Panc1 (cell line): ENCODE data around the gene PKM. TPM values are rescaled to one million over a fixed set of nuclear protein-coding genes. Genes with fewer than 3 reads are reported as not detected.

Experiments used
- ATAC-seq: fragments of 200-7000 bp; cut with Tn5 transposase; 2 replicates; pipeline ENCODE4 v1.9.1; 2020; ENCODE audit warnings: mild to moderate bottlenecking, moderate library complexity
- BruUV-seq: library from RNA; stranded (reverse); fragments of 400-500 nt; replicated peaks from 2 replicates; lab custom pipeline; 2021; lab: Mats Ljungman, UMichigan
- CTCF ChIA-PET: fragments of 300-600 bp; sonication (Branson Sonifier 250); formaldehyde crosslinking; loops from one replicate; lab custom pipeline; 2022; ENCODE audit warnings: antibody characterized with exemption; lab: Charles Lee
- POLR2A ChIA-PET: fragments of 300-600 bp; sonication (Branson Sonifier 250); formaldehyde crosslinking; loops from one replicate; lab custom pipeline; 2022; ENCODE audit warnings: antibody characterized with exemption; lab: Charles Lee
- DNase-seq: peaks from one replicate; pipeline ENCODE4 v3.0.0-alpha.2; 2010; ENCODE audit warnings: low read depth, low spot score
- H3K27ac ChIP-seq: 2 replicates; pipeline ENCODE4 v1.5.1; 2011; ENCODE audit warnings: mild to moderate bottlenecking, low read length, inconsistent platforms
- H3K27me3 ChIP-seq: fragments of 200-500 bp; sonication (Bioruptor generic); 2 replicates; pipeline ENCODE4 v1.6.0; 2014; ENCODE audit warnings: low read length, inconsistent platforms; ENCODE audit not compliant: control insufficient read depth, insufficient read depth
- H3K36me3 ChIP-seq: fragments of 200-500 bp; sonication (Bioruptor generic); 2 replicates; pipeline ENCODE4 v1.5.1; 2014; ENCODE audit warnings: inconsistent platforms, mild to moderate bottlenecking, low read length, moderate library complexity; ENCODE audit not compliant: control insufficient read depth, insufficient read depth
- H3K4me1 ChIP-seq: 2 replicates; pipeline ENCODE4 v1.5.1; 2011; ENCODE audit warnings: inconsistent platforms, mild to moderate bottlenecking, low read length, moderate library complexity; ENCODE audit not compliant: control insufficient read depth, insufficient read depth
- H3K4me3 ChIP-seq, 2 experiments: 2 replicates each; pipeline ENCODE4 v1.5.1; 2011 to 2012; ENCODE audit warnings: low read depth in 2 of 2, low read length in 2 of 2, mild to moderate bottlenecking in 2 of 2, inconsistent platforms in 1 of 2, moderate library complexity in 1 of 2
- H3K9me3 ChIP-seq: fragments of 200-500 bp; sonication (Bioruptor generic); 2 replicates; pipeline ENCODE4 v1.5.1; 2014; ENCODE audit warnings: low read depth, mild to moderate bottlenecking, inconsistent platforms, low read length, moderate library complexity; ENCODE audit not compliant: control insufficient read depth, insufficient read depth
- CTCF ChIP-seq: fragments of 450-650 bp; IDR thresholded peaks from 2 replicates; pipeline ENCODE4 v1.5.1; 2017; ENCODE audit warnings: mild to moderate bottlenecking
- POLR2AphosphoS5 ChIP-seq: IDR thresholded peaks from 2 replicates; pipeline ENCODE4 v1.6.1; 2012; ENCODE audit warnings: mild to moderate bottlenecking, low read depth, low read length, moderate library complexity
- SIN3A ChIP-seq: IDR thresholded peaks from 2 replicates; pipeline ENCODE4 v1.6.1; 2012; ENCODE audit warnings: low read depth, mild to moderate bottlenecking, low read length, moderate library complexity, borderline replicate concordance; ENCODE audit not compliant: insufficient read depth
- TCF7L2 ChIP-seq: IDR thresholded peaks from 2 replicates; pipeline ENCODE4 v1.6.1; 2011; ENCODE audit warnings: mild to moderate bottlenecking, low read depth, low read length, inconsistent platforms
- in situ Hi-C: cut with HindIII; loops from 2 replicates; pipeline ENCODE4 v1.10.0; 2016; ENCODE audit warnings: low sequenced_read_pairs, low pct_unique_long_range_greater_than_20kb
- intact Hi-C: fragments of 100-400 bp; cut with micrococcal nuclease; formaldehyde crosslinking; loops from one replicate; pipeline ENCODE4 v1.10.0; 2022; ENCODE audit not compliant: unreplicated experiment
- total RNA-seq: library from RNA; stranded (reverse); gene quantifications from one replicate; pipeline ENCODE4 v1.2.1, GENCODE V29; 2021; ENCODE audit not compliant: unreplicated experiment
- TF ChIP-seq, protein P1 (sequence below), 2 experiments: IDR thresholded peaks; 2 replicates each; pipeline ENCODE4 v1.6.1; 2011 to 2012; ENCODE audit warnings: low read depth in 2 of 2, control low read depth in 1 of 2, low read length in 1 of 2, mild to moderate bottlenecking in 1 of 2, moderate library complexity in 1 of 2; ENCODE audit not compliant: insufficient read depth in 1 of 2

The PKM gene
- total RNA-seq, 1 experiment from 2014 or later = 1,590 TPM

- ChIA-PET POLR2A (no interaction called here), CTCF (no interaction called here)
- in situ Hi-C loops (no loop called here), intact Hi-C loops (no loop called here)
- no TSS peak for BruUV-seq
- Histone ChIP-seq H3K4me1 (peaks cover 11% of the 10 kb centered on the region), H3K4me3 (no peak overlapping the region), H3K9me3 (no peaks in the 10 kb centered on the region), H3K36me3 (peaks cover 69% of the 10 kb centered on the region), H3K27me3 (no peaks in the 10 kb centered on the region), H3K27ac (no peak overlapping the region)
- TF ChIP-seq SIN3A = no peak
- TF ChIP-seq, protein P1, sequence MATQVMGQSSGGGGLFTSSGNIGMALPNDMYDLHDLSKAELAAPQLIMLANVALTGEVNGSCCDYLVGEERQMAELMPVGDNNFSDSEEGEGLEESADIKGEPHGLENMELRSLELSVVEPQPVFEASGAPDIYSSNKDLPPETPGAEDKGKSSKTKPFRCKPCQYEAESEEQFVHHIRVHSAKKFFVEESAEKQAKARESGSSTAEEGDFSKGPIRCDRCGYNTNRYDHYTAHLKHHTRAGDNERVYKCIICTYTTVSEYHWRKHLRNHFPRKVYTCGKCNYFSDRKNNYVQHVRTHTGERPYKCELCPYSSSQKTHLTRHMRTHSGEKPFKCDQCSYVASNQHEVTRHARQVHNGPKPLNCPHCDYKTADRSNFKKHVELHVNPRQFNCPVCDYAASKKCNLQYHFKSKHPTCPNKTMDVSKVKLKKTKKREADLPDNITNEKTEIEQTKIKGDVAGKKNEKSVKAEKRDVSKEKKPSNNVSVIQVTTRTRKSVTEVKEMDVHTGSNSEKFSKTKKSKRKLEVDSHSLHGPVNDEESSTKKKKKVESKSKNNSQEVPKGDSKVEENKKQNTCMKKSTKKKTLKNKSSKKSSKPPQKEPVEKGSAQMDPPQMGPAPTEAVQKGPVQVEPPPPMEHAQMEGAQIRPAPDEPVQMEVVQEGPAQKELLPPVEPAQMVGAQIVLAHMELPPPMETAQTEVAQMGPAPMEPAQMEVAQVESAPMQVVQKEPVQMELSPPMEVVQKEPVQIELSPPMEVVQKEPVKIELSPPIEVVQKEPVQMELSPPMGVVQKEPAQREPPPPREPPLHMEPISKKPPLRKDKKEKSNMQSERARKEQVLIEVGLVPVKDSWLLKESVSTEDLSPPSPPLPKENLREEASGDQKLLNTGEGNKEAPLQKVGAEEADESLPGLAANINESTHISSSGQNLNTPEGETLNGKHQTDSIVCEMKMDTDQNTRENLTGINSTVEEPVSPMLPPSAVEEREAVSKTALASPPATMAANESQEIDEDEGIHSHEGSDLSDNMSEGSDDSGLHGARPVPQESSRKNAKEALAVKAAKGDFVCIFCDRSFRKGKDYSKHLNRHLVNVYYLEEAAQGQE (IDR thresholded peaks at IDR 0.05; ENCODE audit: insufficient read depth in 1 of 2, low read depth in 2 of 2, low read length in 1 of 2) = no peak
- TF ChIP-seq TCF7L2 = no peak
- DNase-seq (no peak), ATAC-seq (peak; percentile 19)
Measured at GRCh38 chr15:72206677-72207000, 24.4 kb downstream of the PKM start.

DNA sequence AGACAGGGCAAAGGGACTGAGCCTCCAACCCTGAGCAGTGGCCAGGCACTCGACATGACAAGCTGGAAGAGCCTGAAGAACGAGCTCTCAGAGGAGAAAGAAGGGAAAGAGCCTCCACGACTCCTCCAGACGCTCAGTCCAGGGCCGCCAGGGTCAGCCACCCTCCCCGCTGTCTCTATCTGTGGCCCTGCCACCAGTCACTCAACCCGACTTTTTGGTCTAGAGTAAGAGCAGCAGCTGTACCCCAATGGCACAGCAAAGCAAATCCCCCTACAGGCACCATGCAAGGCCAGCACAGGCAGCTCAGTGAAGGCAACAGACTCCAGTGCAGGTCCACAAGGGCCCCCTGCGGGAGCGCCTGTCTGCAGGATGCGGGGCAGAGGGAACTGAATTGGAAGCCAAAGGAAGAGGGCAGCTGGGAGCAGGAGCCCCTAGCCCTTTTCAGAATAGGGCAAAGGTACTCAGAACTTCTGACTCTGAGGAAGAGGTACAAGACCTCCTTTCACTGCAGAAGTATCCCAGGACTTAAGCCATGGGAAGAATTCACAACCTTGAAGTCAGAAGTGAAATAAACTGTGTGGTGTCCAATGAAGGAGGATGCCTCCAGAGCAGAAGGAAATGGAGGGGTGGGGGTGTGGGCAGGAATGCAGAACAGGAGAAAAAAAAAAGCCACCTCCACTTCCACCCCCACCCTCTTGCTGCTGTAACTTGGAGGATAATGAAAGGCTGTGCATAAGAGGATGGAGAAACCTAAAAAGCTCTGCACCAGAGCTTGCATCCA, 24.9 kb downstream of the PKM start:
- DNase-seq = no peak
- Histone ChIP-seq H3K36me3 (peaks cover 71% of the 10 kb centered on the region), H3K27ac (no peak overlapping the region), H3K27me3 (no peaks in the 10 kb centered on the region), H3K9me3 (no peaks in the 10 kb centered on the region), H3K4me3 (no peak overlapping the region), H3K4me1 (peaks cover 16% of the 10 kb centered on the region)
- no peak for TF ChIP-seq CTCF
- TF ChIP-seq TCF7L2 = no peak
- no peak for TF ChIP-seq SIN3A
- TF ChIP-seq, protein P1 (IDR thresholded peaks at IDR 0.05; ENCODE audit: insufficient read depth in 1 of 2, low read depth in 2 of 2, low read length in 1 of 2) = no peak
- TF ChIP-seq POLR2AphosphoS5 = no peak
- no TSS peak for BruUV-seq
- ChIA-PET POLR2A (interaction anchor here (0.5 kb wide), 1 partner anchor 50 kb away, joined by 3 read pairs; no protein-coding TSS in a partner anchor), CTCF (interaction anchor here (0.6 kb wide), 1 partner anchor 19 kb away, joined by 4 read pairs; no protein-coding TSS in a partner anchor)
- intact Hi-C loops (no loop called here), in situ Hi-C loops (no loop called here)
- no peak for ATAC-seq
